Measurements from ENCODE around the gene CTBP2.

The CTBP2 gene

GRCh38 chr10:125094806-125095205 lies 65.6 kb downstream of the CTBP2 start:
- Histone ChIP-seq H3K9me3 (ENCODE audit: insufficient read depth, low read length) (no peaks in the 10 kb centered on the region), H3K27ac (ENCODE audit: low read depth, low read length) (no peak overlapping the region), H3K27me3 (ENCODE audit: low read length) (no peaks in the 10 kb centered on the region), H3K36me3 (ENCODE audit: low read length) (no peaks in the 10 kb centered on the region), H3K9me2 (replicated peaks; ENCODE audit: insufficient read depth, low read length) (no peaks in the 10 kb centered on the region), H3K79me2 (ENCODE audit: insufficient read depth, low read length) (no peaks in the 10 kb centered on the region), H3K4me2 (ENCODE audit: low read depth, low read length, poor library complexity, severe bottlenecking) (no peak overlapping the region), H2AFZ (ENCODE audit: low read depth, low read length, severe bottlenecking) (no peak overlapping the region), H3K9ac (ENCODE audit: low read length) (no peak overlapping the region), H3F3A (ENCODE audit: insufficient read depth) (no peaks in the 10 kb centered on the region), H4K20me1 (ENCODE audit: low read depth, low read length) (no peaks in the 10 kb centered on the region), H3K4me3 (ENCODE audit: insufficient read depth, low read length, poor library complexity, severe bottlenecking) (no peak overlapping the region)
- TF ChIP-seq CTCF (IDR thresholded peaks at IDR 0.05; ENCODE audit: insufficient read depth, low read length, poor library complexity, severe bottlenecking) = no peak

GRCh38 chr10:125093974-125094705 lies 66.2 kb downstream of the CTBP2 start:
- no peak overlapping the region for H2AFZ ChIP-seq (ENCODE audit: low read depth, low read length, severe bottlenecking)
- no peaks in the 10 kb centered on the region for H3K9me3 ChIP-seq (ENCODE audit: insufficient read depth, low read length)
- no peak for TF ChIP-seq CTCF (IDR thresholded peaks at IDR 0.05; ENCODE audit: insufficient read depth, low read length, poor library complexity, severe bottlenecking)
- TF ChIP-seq EZH2phosphoT487 (conservative IDR thresholded peaks at IDR 0.05; ENCODE audit: low read length) = no peak
- no peaks in the 10 kb centered on the region for H3K36me3 ChIP-seq (ENCODE audit: low read length)
- H4K20me1 ChIP-seq (ENCODE audit: low read depth, low read length) = no peaks in the 10 kb centered on the region
- no peak overlapping the region for H3K9ac ChIP-seq (ENCODE audit: low read length)
- H3K9me2 ChIP-seq (replicated peaks; ENCODE audit: insufficient read depth, low read length) = no peaks in the 10 kb centered on the region
- no peak overlapping the region for H3K4me3 ChIP-seq (ENCODE audit: insufficient read depth, low read length, poor library complexity, severe bottlenecking)
- no peaks in the 10 kb centered on the region for H3K79me2 ChIP-seq (ENCODE audit: insufficient read depth, low read length)
- H3K27me3 ChIP-seq (ENCODE audit: low read length) = no peaks in the 10 kb centered on the region
- no peak overlapping the region for H3K27ac ChIP-seq (ENCODE audit: low read depth, low read length)
- no peak overlapping the region for H3K4me2 ChIP-seq (ENCODE audit: low read depth, low read length, poor library complexity, severe bottlenecking)
- no peaks in the 10 kb centered on the region for H3F3A ChIP-seq (ENCODE audit: insufficient read depth)

- TF ChIP-seq EZH2phosphoT487 (conservative IDR thresholded peaks at IDR 0.05; ENCODE audit: low read length) = no peak
- no peak for TF ChIP-seq CTCF (IDR thresholded peaks at IDR 0.05; ENCODE audit: insufficient read depth, low read length, poor library complexity, severe bottlenecking)
- no peak overlapping the region for H3K4me2 ChIP-seq (ENCODE audit: low read depth, low read length, poor library complexity, severe bottlenecking)
- no peaks in the 10 kb centered on the region for H3F3A ChIP-seq (ENCODE audit: insufficient read depth)
- H4K20me1 ChIP-seq (ENCODE audit: low read depth, low read length) = no peaks in the 10 kb centered on the region
- H3K9me3 ChIP-seq (ENCODE audit: insufficient read depth, low read length) = no peaks in the 10 kb centered on the region
- H3K4me3 ChIP-seq (ENCODE audit: insufficient read depth, low read length, poor library complexity, severe bottlenecking) = no peak overlapping the region
- H3K27me3 ChIP-seq (ENCODE audit: low read length) = no peaks in the 10 kb centered on the region
- no peaks in the 10 kb centered on the region for H3K36me3 ChIP-seq (ENCODE audit: low read length)
- no peaks in the 10 kb centered on the region for H3K9me2 ChIP-seq (replicated peaks; ENCODE audit: insufficient read depth, low read length)
- H3K9ac ChIP-seq (ENCODE audit: low read length) = no peak overlapping the region
- H3K79me2 ChIP-seq (ENCODE audit: insufficient read depth, low read length) = no peaks in the 10 kb centered on the region
- no peak overlapping the region for H2AFZ ChIP-seq (ENCODE audit: low read depth, low read length, severe bottlenecking)
- H3K27ac ChIP-seq (ENCODE audit: low read depth, low read length) = no peak overlapping the region
Observed at GRCh38 chr10:125093199-125093973, 67.0 kb downstream of the CTBP2 start.
